ENCODE results near the gene CKMT2.

GRCh38 chr5:81314581-81314980 is 81.5 kb downstream of the CKMT2 start:
- TF ChIP-seq CTCF (IDR thresholded peaks at IDR 0.05) (no peak), POLR2A (IDR thresholded peaks at IDR 0.05) (no peak)
